Stimulated activated CD4-positive, alpha-beta T cell treated with anti-CD3 and anti-CD28 coated beads, Interleukin-4, amount 100 ng/mL, for 24 hours (primary cell): Measurements from ENCODE around the gene UQCC2.
A peak's percentile ranks its signal among the peaks of the same experiment; 100 is the strongest.

ENCODE experiments used
- DNase-seq: peaks from one replicate; pipeline ENCODE4 v3.0.0-alpha.2; 2020

Gene UQCC2

GRCh38 chr6:33711140-33712129 lies at the start of gene UQCC2:
Gene UQCC2, minus strand, starts transcription at chr6:33711700. Its CDS starts 14 bp downstream, at chr6:33711686.
- peak; percentile 97 for DNase-seq

- DNase-seq, result no peak
Measured at GRCh38 chr6:33759887-33760629, 48.6 kb upstream of the UQCC2 start.

- DNase-seq, result no peak
Measured at GRCh38 chr6:33758815-33759216, 47.3 kb upstream of the UQCC2 start.

- no peak for DNase-seq
Measured at GRCh38 chr6:33757906-33758305, 46.4 kb upstream of the UQCC2 start.

- DNase-seq, result no peak
Measured at GRCh38 chr6:33757113-33757512, 45.6 kb upstream of the UQCC2 start.

- no peak for DNase-seq
Measured at GRCh38 chr6:33756211-33756954, 44.9 kb upstream of the UQCC2 start.

GRCh38 chr6:33755070-33755869 lies 43.8 kb upstream of the UQCC2 start:
- no peak for DNase-seq

GRCh38 chr6:33754222-33754621 lies 42.7 kb upstream of the UQCC2 start:
- no peak for DNase-seq

- no peak for DNase-seq
Measured at GRCh38 chr6:33752646-33753015, 41.1 kb upstream of the UQCC2 start.

- no peak for DNase-seq
Measured at GRCh38 chr6:33751771-33752645, 40.5 kb upstream of the UQCC2 start.

- no peak for DNase-seq
Measured at GRCh38 chr6:33750244-33750991, 38.9 kb upstream of the UQCC2 start.

- no peak for DNase-seq
Measured at GRCh38 chr6:33749401-33749800, 37.9 kb upstream of the UQCC2 start.

- DNase-seq, result no peak
Measured at GRCh38 chr6:33748841-33749240, 37.3 kb upstream of the UQCC2 start.

- no peak for DNase-seq
Measured at GRCh38 chr6:33747823-33748222, 36.3 kb upstream of the UQCC2 start.

- no peak for DNase-seq
Measured at GRCh38 chr6:33746651-33747100, 35.2 kb upstream of the UQCC2 start, which contains the start of gene IP6K3. Gene IP6K3, minus strand, starts transcription at chr6:33746905. Its CDS starts 11,429 bp downstream, at chr6:33735476.

GRCh38 chr6:33746036-33746600 lies 34.6 kb upstream of the UQCC2 start:
- DNase-seq, result no peak

GRCh38 chr6:33745548-33745947 lies 34.0 kb upstream of the UQCC2 start:
- DNase-seq, result no peak

- no peak for DNase-seq
Measured at GRCh38 chr6:33744895-33745546, 33.5 kb upstream of the UQCC2 start.
